Parathyroid adenoma (tissue), 2 donors: ENCODE data around the gene HOXD4.

ENCODE experiments used
- H2AFZ ChIP-seq: fragments of 300-600 bp; sonication (generic); one replicate; pipeline ENCODE4 v1.7.0; 2017; ENCODE audit warnings: antibody characterized with exemption, mild to moderate bottlenecking
- H3K27ac ChIP-seq: fragments of 300-600 bp; sonication (generic); one replicate; pipeline ENCODE4 v1.7.0; 2017
- H3K27me3 ChIP-seq: fragments of 300-600 bp; sonication (generic); one replicate; pipeline ENCODE4 v1.7.0; 2017; ENCODE audit warnings: low read length; ENCODE audit not compliant: control insufficient read depth, insufficient read depth
- H3K36me3 ChIP-seq: fragments of 300-600 bp; sonication (generic); one replicate; pipeline ENCODE4 v1.7.0; 2017; ENCODE audit warnings: low read length; ENCODE audit not compliant: control insufficient read depth, insufficient read depth
- H3K4me1 ChIP-seq: fragments of 300-600 bp; sonication (generic); one replicate; pipeline ENCODE4 v1.7.0; 2017; ENCODE audit warnings: control low read depth
- H3K4me2 ChIP-seq: fragments of 300-600 bp; sonication (generic); one replicate; pipeline ENCODE4 v1.7.0; 2017; ENCODE audit warnings: low read length
- H3K4me3 ChIP-seq: fragments of 300-600 bp; sonication (generic); one replicate; pipeline ENCODE4 v1.7.0; 2017; ENCODE audit warnings: low read depth, low read length
- H3K79me2 ChIP-seq: fragments of 300-600 bp; sonication (generic); one replicate; pipeline ENCODE4 v1.7.0; 2017; ENCODE audit warnings: control low read depth
- H3K9ac ChIP-seq: fragments of 300-600 bp; sonication (generic); one replicate; pipeline ENCODE4 v1.7.0; 2017; ENCODE audit warnings: mild to moderate bottlenecking
- H3K9me3 ChIP-seq: fragments of 300-600 bp; sonication (generic); one replicate; pipeline ENCODE4 v1.7.0; 2017; ENCODE audit warnings: low read length; ENCODE audit not compliant: control insufficient read depth
- TF ChIP-seq, protein P1 (sequence below): fragments of 300-600 bp; sonication (generic); IDR thresholded peaks from one replicate; pipeline ENCODE4 v1.7.0; 2017; ENCODE audit warnings: antibody characterized with exemption, mild to moderate bottlenecking
- donor health status: primary hyperparathyroidism.

The HOXD4 gene

DNA sequence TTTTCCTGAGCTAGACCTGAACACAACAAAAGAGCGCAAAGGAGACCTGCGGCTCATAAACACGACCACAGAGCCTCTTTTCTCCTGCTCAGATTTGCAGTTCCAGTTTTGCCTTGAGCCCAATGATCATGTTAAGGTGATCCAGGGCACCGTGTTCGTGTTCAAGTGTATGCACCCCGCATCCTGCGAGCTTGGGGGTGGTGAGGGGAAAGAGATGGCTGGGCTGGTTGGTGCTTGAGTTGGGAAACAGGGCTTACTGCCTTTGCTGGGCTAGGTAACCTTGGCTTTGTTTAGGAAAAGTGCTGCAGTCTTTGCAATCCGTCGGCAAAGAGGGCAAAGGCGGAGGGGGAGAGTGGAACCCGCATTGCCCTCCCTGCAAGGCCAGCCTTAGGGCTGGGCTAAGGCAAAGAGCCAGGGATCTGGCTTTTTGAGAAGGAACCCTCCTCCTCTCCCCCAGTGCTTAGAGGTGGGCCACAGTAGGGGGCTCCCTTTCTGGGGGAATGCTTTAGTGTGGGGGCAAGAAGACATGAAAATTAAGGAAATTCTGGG lies 33.5 kb upstream of the HOXD4 start:
- peaks cover 35% of the 10 kb centered on the region for H3K27me3 ChIP-seq
- H3K36me3 ChIP-seq = no peaks in the 10 kb centered on the region
- H3K9ac ChIP-seq = no peak overlapping the region
- H3K9me3 ChIP-seq = no peaks in the 10 kb centered on the region
- no peaks in the 10 kb centered on the region for H3K4me1 ChIP-seq
- H3K4me3 ChIP-seq = no peak overlapping the region
- no peak overlapping the region for H3K27ac ChIP-seq
- H2AFZ ChIP-seq = no peak overlapping the region
- no peak overlapping the region for H3K4me2 ChIP-seq
- H3K79me2 ChIP-seq = no peaks in the 10 kb centered on the region
- TF ChIP-seq, protein P1, sequence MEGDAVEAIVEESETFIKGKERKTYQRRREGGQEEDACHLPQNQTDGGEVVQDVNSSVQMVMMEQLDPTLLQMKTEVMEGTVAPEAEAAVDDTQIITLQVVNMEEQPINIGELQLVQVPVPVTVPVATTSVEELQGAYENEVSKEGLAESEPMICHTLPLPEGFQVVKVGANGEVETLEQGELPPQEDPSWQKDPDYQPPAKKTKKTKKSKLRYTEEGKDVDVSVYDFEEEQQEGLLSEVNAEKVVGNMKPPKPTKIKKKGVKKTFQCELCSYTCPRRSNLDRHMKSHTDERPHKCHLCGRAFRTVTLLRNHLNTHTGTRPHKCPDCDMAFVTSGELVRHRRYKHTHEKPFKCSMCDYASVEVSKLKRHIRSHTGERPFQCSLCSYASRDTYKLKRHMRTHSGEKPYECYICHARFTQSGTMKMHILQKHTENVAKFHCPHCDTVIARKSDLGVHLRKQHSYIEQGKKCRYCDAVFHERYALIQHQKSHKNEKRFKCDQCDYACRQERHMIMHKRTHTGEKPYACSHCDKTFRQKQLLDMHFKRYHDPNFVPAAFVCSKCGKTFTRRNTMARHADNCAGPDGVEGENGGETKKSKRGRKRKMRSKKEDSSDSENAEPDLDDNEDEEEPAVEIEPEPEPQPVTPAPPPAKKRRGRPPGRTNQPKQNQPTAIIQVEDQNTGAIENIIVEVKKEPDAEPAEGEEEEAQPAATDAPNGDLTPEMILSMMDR = no peak

DNA sequence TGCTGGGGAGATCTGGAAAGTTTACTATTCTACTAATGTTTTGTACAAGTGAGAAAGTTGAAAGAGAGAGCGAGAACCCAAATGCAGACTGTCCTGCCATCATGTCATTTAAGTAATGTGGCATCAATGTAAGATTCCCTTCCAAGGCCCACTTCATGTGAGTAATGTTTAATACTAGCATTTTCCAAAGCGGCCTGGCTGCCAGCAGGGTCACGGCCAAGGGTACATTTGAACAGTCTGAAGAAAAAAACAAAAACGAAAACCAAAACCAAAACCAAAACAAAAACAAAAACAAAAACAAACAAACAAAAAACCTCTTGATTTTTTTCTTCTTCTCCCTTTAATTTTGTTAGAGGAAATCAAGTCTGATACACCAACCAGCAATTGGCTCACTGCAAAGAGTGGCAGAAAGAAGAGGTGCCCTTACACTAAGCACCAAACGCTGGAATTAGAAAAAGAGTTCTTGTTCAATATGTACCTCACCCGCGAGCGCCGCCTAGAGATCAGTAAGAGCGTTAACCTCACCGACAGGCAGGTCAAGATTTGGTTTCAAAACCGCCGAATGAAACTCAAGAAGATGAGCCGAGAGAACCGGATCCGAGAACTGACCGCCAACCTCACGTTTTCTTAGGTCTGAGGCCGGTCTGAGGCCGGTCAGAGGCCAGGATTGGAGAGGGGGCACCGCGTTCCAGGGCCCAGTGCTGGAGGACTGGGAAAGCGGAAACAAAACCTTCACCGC lies 32.6 kb upstream of the HOXD4 start:
- Histone ChIP-seq H3K4me3 (no peak overlapping the region), H2AFZ (no peak overlapping the region), H3K9ac (no peak overlapping the region), H3K79me2 (no peaks in the 10 kb centered on the region), H3K36me3 (no peaks in the 10 kb centered on the region), H3K27ac (no peak overlapping the region), H3K9me3 (no peaks in the 10 kb centered on the region), H3K4me1 (no peaks in the 10 kb centered on the region), H3K27me3 (peaks cover 35% of the 10 kb centered on the region), H3K4me2 (no peak overlapping the region)
- TF ChIP-seq, protein P1 = no peak

DNA sequence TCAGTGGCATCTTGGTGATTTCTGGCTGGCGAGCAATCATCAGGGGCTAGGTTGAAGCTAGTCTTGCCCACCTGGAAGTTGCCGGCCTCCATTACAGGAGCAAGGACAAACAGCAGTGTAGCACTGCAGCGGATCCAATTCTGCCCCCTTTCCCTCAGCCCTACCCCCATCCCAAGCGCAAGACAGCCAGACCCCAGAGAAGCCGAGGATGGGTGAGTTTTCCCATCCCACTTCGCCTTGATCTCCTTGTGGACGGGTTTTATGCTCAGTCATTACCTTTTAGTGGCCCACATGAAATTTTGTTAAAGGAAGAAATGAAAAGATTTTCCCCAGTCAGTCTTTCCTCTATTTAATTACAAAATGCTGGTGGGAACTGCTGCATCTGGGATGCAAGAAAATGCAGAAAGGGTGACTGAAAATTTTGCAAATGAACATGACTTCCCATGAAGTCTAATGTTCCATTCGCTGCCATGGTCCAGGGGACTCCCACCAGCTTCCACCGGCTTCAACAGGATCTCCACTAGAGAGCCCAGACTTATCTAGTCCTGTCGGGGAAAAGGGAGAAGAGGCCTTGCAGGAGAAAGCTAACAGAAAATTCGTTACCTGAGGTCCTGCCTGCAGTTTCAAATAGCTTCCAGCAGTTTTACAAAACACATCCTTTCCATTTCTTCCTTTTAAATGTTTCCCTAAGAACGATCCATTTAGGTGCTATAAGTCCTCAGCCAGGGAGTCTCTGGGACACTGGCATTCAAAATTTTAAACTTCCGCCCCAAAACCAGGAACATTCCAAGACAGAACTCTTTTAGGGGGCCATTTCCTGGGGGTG lies 30.8 kb upstream of the HOXD4 start:
- H3K4me3 ChIP-seq = no peak overlapping the region

DNA sequence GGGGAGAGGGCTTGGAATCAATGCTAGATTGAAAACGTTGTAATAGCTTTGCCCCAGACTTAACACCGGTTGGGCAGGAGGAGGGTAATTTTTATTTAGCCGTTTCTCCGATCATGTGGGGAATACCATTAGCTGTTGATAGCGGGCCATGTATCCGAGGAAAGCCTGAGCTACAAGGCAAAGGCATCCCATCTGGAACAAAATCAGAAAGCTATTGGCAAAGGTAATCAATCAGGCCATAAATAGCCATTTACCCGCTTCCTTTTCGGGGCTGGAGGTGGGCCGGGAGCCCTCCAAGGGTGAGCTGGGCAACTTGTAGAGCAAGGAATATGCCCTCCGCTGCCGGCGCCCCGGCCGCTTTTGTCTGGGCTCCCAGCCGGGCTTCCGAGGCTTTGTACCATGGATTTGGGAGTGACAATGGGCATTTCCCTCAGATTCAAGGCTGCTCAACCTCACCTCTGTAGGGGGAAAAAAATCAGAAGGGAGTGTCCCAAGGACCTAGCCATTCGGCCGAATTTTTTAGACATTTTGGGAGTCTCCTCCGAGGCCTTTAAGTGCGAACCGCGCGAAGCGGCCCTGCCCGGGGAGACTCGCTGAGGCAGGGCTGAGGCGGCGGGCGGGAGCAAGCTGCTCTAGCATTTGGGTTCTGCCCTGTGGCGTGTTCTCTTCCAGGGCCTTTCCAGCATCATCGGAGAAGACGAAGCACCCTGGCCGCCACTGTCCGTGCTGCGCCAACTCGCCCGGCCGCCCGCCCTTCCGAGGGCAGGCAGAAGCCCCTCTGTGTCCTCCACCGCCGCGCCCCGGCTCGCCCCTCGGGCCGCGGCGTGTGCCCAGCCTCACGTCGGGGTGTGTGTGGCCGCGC lies 29.9 kb upstream of the HOXD4 start:
- H3K27ac ChIP-seq = no peak overlapping the region
- no peak overlapping the region for H3K4me2 ChIP-seq
- no peak overlapping the region for H2AFZ ChIP-seq
- no peaks in the 10 kb centered on the region for H3K36me3 ChIP-seq
- no peak overlapping the region for H3K4me3 ChIP-seq
- TF ChIP-seq, protein P1 = no peak
- no peak overlapping the region for H3K9ac ChIP-seq
- H3K4me1 ChIP-seq = no peaks in the 10 kb centered on the region
- H3K27me3 ChIP-seq = peaks cover 32% of the 10 kb centered on the region
- no peaks in the 10 kb centered on the region for H3K9me3 ChIP-seq
- no peaks in the 10 kb centered on the region for H3K79me2 ChIP-seq

More for the DNA sequence above, 30.8 kb upstream of the HOXD4 start:
- H2AFZ ChIP-seq = no peak overlapping the region
- TF ChIP-seq, protein P1 = no peak
- no peaks in the 10 kb centered on the region for H3K79me2 ChIP-seq
- no peaks in the 10 kb centered on the region for H3K9me3 ChIP-seq
- peaks cover 36% of the 10 kb centered on the region for H3K27me3 ChIP-seq
- H3K4me2 ChIP-seq = no peak overlapping the region
- H3K4me1 ChIP-seq = no peaks in the 10 kb centered on the region
- no peak overlapping the region for H3K9ac ChIP-seq
- no peak overlapping the region for H3K27ac ChIP-seq
- H3K36me3 ChIP-seq = no peaks in the 10 kb centered on the region
